GM21737 (cell line): Measurements from ENCODE around the gene HCRT.
"Not testable (repeated sequence)": the region's sequence is repeated elsewhere in the genome, so short reads cannot be mapped to it uniquely, and the experiment has no call there.

Source experiments
- ATAC-seq: cut with Tn5 transposase; IDR thresholded peaks from one replicate; pipeline ENCODE4 v1.9.1; 2021; ENCODE audit warnings: mild to moderate bottlenecking, moderate library complexity; ENCODE audit not compliant: unreplicated experiment

Gene HCRT

DNA sequence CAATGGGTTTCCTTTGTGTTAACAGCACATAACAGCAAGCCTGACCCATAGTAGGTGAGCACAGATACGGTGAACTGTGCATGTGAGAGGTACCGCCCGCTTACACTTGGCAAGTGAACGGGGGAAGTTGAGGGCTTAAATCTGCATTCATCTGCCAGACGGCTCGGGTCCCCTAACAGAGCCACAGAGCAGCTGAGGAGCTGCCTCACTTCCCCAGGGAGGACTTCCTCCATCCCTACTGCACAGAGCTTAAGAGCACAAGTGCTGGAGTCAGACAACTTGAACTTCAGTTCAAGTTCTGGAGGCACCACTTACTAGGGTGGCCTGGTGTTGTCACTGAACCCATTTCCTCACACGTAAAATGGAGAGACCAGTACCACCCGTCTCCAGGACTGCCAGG is 43.9 kb downstream of the HCRT start:
- no peak for ATAC-seq

DNA sequence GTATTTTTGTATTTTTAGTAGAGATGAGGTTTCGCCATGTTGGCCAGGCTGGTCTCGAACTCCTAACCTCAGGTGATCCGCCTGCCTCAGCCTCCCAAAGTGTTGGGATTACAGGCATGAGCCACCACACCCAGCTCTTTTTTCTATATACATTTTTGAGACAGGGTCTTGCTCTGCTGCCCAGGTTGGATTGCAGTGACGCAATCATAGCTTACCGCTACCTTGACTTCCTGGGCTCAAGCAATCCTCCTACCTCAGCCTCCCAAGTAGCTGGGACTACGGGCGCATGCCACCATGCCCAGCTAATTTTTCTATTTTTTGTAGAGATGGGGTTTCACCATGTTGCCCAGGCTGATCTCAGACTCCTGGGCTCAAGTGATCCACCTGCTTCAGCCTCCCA is 44.6 kb downstream of the HCRT start:
- not testable (repeated sequence) for ATAC-seq

DNA sequence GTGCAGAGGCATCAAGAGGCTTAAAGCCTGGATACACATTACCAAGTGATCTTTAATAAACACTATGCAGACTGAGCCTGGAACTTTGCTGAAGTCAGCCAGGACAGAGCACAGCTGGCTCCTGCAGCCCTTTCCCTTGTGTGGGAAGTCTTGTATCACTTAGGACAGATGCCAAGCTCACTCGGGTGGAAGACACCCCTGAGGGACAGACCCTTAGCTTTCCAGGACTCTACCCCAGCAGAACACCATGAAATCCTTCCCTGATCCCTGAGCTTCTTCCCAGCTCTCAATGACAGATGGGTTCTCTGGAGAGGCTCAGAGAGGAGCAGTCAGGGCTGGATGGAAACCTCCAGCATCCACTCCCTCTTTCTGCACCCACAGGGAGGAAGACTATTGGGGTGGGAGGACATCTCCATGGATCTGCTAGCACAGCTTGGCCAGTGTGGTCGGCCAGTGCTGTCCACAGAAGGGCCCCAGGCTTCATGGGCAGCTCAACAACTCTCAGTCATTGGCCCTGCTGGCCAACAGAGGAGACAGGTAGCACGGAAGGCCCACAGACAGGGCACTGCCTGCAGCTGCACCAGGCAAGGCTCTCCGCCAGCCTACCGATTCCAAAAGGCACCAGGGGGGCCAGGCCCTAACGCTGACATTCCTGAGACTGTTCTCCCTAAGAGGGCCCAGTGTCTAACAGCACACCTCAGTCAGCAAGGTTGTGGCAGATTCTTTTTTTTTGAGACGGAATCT is 46.3 kb downstream of the HCRT start:
- no peak for ATAC-seq

DNA sequence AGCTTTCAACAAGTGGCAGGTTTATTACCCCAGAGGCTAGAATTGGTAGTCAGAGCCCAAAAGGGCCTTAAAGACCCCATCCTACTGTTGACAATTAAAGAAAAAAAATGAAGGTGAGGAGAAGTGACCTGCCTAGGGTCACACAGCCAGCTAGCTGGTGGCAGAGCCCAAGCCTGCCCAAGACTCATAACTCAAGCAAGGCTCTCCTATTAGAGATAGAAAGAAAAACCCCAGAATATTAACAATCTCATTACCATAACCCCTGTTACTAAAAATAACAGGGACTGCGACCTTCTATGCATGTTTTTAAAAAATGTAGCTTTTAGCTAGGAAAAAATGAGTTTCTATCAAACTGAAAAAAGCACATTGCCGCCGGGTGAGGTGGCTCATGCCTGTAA is 48.6 kb downstream of the HCRT start:
- no peak for ATAC-seq

DNA sequence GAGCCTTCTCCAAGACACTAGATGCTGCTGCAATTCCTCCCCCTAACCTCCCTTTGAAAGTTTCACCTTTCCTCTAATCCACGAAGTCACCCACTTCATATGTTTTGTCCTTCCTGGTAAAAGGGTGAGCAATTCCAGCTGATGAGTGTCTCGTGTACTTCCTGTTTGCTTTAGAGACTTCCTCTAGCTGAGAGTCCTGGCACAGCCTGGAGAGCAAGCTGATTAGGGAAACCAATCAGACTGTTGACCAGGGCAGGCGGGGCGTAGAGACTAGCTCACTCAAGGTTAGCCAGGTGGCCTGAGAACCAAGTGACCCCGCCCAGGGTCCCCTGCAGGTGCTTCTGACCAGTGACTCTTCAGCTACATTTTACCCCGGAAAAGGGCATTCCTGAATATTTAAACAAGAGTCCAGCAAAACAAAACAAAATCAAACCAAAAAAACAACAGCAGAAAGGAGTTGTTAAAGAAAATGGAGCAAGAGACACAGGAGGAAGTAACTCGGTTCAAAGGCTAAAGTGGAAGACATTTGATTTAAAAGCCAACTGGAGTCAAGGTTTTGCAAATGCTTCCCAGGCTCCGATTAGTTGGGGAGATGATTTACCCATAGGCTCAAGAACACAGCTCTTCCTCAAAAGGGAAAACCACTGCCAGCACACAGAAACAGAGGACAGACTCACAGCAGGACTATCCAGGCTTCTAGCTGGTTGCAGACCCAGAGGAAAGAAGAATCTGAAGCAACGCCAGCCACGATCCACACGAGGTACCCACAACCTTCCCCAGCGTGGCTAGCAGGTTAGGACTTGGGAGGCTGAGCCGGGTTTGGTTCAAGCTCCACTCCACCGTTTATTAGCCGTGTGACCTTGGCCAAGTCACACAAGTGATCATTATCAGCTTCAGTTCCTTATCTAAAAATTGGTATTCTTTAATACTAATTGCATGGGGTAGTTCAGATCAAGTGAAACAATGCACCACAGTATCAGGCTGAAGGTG is 49.3 kb downstream of the HCRT start:
- ATAC-seq, result no peak

DNA sequence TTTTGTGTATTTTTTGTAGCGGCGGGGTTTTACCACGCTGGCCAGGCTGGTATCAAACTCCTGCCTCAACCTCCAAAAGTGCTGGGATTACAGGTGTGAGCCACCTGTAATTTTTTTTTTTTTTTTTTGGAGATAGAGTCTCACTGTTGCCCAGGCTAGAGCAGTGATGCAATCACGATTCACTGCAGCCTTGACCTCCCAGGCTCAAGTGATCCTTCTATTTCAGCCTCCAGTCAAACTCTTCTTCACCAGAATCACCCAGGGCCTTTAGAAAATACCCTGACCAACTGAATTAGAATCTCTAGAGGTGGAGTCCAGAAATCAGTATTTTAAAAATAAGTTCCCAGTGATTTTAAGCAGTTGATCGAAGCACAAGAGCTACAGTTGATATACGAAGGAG is 50.1 kb downstream of the HCRT start:
- ATAC-seq, result no peak
